Measurements from ENCODE around the gene EPHA1.
"Not testable (repeated sequence)": the region's sequence is repeated elsewhere in the genome, so short reads cannot be mapped to it uniquely, and the experiment has no call there.

Gene EPHA1

DNA sequence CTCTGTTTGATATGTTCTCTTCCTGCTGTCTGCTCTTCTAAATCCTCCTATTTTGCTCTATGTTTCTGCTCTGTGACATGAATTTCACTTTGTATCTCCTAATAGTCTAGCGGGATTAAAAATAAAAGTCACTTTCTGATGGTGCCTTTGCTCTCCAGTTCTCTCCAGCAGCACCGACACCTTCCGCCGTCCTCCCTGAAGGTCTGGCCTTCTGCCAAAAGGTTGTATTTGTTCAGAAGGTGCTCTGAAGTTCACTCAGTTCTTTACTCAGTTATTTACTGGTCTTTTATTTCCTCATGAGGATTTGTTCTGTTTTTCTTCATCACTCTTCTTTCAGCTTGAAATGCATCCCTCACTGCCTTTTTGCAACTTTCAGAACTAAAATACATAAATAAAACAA, 11.2 kb upstream of the EPHA1 start:
- in situ Hi-C loops (cut with HindIII; ENCODE audit: low sequenced_read_pairs): no loop called here
- H3K4me3 ChIP-seq (ENCODE audit: low read depth, low read length): no peak overlapping the region
- no peak for DNase-seq (ENCODE audit: low read depth)
- TF ChIP-seq, protein P1, sequence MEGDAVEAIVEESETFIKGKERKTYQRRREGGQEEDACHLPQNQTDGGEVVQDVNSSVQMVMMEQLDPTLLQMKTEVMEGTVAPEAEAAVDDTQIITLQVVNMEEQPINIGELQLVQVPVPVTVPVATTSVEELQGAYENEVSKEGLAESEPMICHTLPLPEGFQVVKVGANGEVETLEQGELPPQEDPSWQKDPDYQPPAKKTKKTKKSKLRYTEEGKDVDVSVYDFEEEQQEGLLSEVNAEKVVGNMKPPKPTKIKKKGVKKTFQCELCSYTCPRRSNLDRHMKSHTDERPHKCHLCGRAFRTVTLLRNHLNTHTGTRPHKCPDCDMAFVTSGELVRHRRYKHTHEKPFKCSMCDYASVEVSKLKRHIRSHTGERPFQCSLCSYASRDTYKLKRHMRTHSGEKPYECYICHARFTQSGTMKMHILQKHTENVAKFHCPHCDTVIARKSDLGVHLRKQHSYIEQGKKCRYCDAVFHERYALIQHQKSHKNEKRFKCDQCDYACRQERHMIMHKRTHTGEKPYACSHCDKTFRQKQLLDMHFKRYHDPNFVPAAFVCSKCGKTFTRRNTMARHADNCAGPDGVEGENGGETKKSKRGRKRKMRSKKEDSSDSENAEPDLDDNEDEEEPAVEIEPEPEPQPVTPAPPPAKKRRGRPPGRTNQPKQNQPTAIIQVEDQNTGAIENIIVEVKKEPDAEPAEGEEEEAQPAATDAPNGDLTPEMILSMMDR (IDR thresholded peaks at IDR 0.05; ENCODE audit: low read depth, low read length, missing control alignments): no peak

GRCh38 chr7:143418681-143419458, 10.2 kb upstream of the EPHA1 start:
- in situ Hi-C loops (cut with HindIII; ENCODE audit: low sequenced_read_pairs): no loop called here
- no peak for DNase-seq (ENCODE audit: low read depth)
- TF ChIP-seq, protein P1 (IDR thresholded peaks at IDR 0.05; ENCODE audit: low read depth, low read length, missing control alignments): no peak
- no peak overlapping the region for H3K4me3 ChIP-seq (ENCODE audit: low read depth, low read length)

DNA sequence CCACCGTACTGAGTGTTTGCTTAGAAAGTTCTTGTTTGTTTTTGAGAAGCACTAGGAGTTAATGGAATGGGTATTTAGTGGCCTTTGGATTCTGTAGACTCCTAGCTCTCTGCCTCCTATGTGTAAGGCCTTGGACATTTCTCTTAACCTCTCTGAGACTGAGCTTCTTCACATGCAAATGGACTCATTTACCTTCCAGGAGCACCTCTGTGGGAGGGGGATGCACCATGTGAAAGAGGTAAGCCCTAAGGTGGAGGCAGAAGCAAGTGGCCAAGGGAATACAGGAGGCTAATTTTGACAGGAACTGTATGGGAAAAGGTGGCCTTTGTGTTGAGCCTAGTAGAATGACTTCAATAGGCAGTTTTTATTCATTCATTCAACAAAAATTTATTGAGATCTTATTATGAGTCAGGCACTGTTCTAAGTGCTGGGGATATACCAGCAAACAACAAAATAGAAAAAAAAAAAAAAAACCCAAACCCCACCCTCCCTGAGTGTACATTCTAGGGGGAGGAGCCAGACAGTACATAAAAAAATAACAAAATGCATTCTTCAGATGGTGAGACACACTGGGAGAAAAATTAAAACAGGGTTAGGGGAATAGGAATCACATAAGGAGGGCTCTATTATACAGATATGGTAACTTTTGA, 9.2 kb upstream of the EPHA1 start:
- TF ChIP-seq, protein P1 (IDR thresholded peaks at IDR 0.05; ENCODE audit: low read depth, low read length, missing control alignments): no peak
- in situ Hi-C loops (cut with HindIII; ENCODE audit: low sequenced_read_pairs): no loop called here
- H3K4me3 ChIP-seq (ENCODE audit: low read depth, low read length): no peak overlapping the region
- DNase-seq (ENCODE audit: low read depth): no peak

- peak; percentile 33 for DNase-seq (ENCODE audit: low read depth)
- in situ Hi-C loops (cut with HindIII; ENCODE audit: low sequenced_read_pairs): no loop called here
- H3K4me3 ChIP-seq (ENCODE audit: low read depth, low read length): no peak overlapping the region
- TF ChIP-seq, protein P1 (IDR thresholded peaks at IDR 0.05; ENCODE audit: low read depth, low read length, missing control alignments): peak; percentile 68
Measured at GRCh38 chr7:143416565-143417149, 8.0 kb upstream of the EPHA1 start.

DNA sequence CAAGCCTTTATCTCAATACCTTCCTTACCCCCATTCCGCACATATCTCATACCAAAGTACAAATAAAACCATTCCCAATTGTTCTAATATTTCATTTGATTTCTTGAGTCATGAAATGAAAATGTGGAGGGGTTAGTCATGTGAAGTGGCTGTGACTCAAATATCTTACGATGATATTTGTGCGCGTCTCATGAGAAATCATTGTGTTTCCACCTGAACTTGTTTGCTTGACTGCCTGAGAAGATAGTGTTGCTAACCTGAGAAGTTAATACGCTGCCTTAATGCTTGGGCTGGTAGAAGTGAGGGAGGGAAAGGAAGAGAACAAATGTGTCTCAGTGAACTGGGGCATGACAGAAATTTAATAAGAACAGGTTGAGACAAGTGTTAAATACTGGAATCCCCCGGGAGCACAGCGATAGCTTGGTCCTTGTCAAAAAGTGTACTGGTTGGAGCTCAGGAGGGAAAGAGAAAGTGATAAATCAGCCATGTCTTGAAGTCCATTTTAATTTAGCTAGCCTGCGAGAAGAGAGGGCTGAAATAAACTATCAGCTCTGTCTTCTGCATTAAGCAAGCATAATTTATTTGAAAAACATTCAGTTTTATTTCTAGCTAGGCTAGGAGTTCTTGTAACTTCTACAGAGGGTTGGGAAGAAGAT, 7.2 kb upstream of the EPHA1 start:
- no peak for DNase-seq (ENCODE audit: low read depth)
- TF ChIP-seq, protein P1 (IDR thresholded peaks at IDR 0.05; ENCODE audit: low read depth, low read length, missing control alignments): no peak
- no peak overlapping the region for H3K4me3 ChIP-seq (ENCODE audit: low read depth, low read length)
- in situ Hi-C loops (cut with HindIII; ENCODE audit: low sequenced_read_pairs): no loop called here

DNA sequence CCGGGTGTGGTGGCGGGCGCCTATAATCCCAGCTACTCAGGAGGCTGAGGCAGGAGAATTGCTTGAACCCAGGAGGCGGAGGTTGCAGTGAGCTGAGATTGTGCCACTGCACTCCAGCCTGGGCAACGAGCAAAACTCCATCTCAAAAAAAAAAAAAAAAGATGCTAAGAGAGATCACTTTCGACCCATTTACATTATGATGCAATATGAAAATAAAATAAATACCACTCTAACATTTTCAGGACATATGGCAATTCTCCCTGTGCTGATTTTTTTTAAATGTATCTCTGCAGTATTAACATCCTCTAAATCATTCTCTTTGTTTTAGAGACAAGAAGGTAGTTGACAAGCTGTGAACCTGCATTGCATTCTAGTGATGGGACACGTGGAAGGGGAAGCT, 6.6 kb upstream of the EPHA1 start:
- not testable (repeated sequence) for H3K4me3 ChIP-seq (ENCODE audit: low read depth, low read length); DNase-seq (ENCODE audit: low read depth)

More for the DNA sequence above, 6.6 kb upstream of the EPHA1 start:
- in situ Hi-C loops (cut with HindIII; ENCODE audit: low sequenced_read_pairs): not testable (repeated sequence)

All from astrocyte of the cerebellum (primary cell).